ENCODE results near the gene MCF2L2. TPM values are rescaled to one million over a fixed set of nuclear protein-coding genes. Genes with fewer than 3 reads are reported as not detected.

Gene MCF2L2
- polyA plus RNA-seq, 1 donor from 2014 or later = 9.3 TPM

GRCh38 chr3:183454064-183454463, 25.6 kb upstream of the MCF2L2 start:
- Histone ChIP-seq H3K79me2 (replicated peaks; ENCODE audit: insufficient read depth, low read length) (peaks cover 27% of the 10 kb centered on the region), H3K9ac (ENCODE audit: low read length) (no peak overlapping the region), H3K4me3 (ENCODE audit: low read length) (no peak overlapping the region), H3K9me3 (ENCODE audit: low read length) (no peaks in the 10 kb centered on the region), H2AFZ (ENCODE audit: low read depth, low read length) (no peak overlapping the region), H3K36me3 (ENCODE audit: insufficient read depth, low read length) (no peaks in the 10 kb centered on the region), H3F3A (ENCODE audit: insufficient read depth, low read length, poor library complexity, severe bottlenecking) (no peaks in the 10 kb centered on the region), H3K4me2 (ENCODE audit: low read length) (no peak overlapping the region), H4K20me1 (ENCODE audit: insufficient read depth) (no peaks in the 10 kb centered on the region), H3K27me3 (ENCODE audit: insufficient read depth, low read depth, low read length) (no peaks in the 10 kb centered on the region), H3K9me2 (ENCODE audit: insufficient read depth, low read length) (no peaks in the 10 kb centered on the region), H3K27ac (ENCODE audit: low read length) (no peak overlapping the region)
- TF ChIP-seq REST (IDR thresholded peaks at IDR 0.05; ENCODE audit: borderline replicate concordance) = no peak
- TF ChIP-seq MXI1 (conservative IDR thresholded peaks at IDR 0.05; ENCODE audit: poor library complexity, severe bottlenecking) = no peak
- no peak for TF ChIP-seq RAD21 (conservative IDR thresholded peaks at IDR 0.05)
- no peak for TF ChIP-seq TAF1 (IDR thresholded peaks at IDR 0.05; ENCODE audit: low read depth)
- no peak for TF ChIP-seq CTCF (IDR thresholded peaks at IDR 0.05; ENCODE audit: poor library complexity, severe bottlenecking)
- no peak for TF ChIP-seq EZH2 (IDR thresholded peaks at IDR 0.05; ENCODE audit: borderline replicate concordance, insufficient read depth, low read length, poor library complexity, severe bottlenecking)
- TF ChIP-seq EP300 (conservative IDR thresholded peaks at IDR 0.05; ENCODE audit: poor library complexity, severe bottlenecking) = no peak
- TF ChIP-seq POLR2AphosphoS5 (IDR thresholded peaks at IDR 0.05) = no peak
- TF ChIP-seq SMC3 (conservative IDR thresholded peaks at IDR 0.05; ENCODE audit: poor library complexity) = no peak

- Histone ChIP-seq H3K27me3 (ENCODE audit: insufficient read depth, low read depth, low read length) (no peaks in the 10 kb centered on the region), H3K27ac (ENCODE audit: low read length) (no peak overlapping the region), H3K9me2 (ENCODE audit: insufficient read depth, low read length) (no peaks in the 10 kb centered on the region), H3K4me3 (ENCODE audit: low read length) (peak overlapping the region; percentile 84), H3K79me2 (replicated peaks; ENCODE audit: insufficient read depth, low read length) (peaks cover 40% of the 10 kb centered on the region), H3F3A (ENCODE audit: insufficient read depth, low read length, poor library complexity, severe bottlenecking) (no peaks in the 10 kb centered on the region), H3K4me2 (ENCODE audit: low read length) (peak overlapping the region; percentile 97), H4K20me1 (ENCODE audit: insufficient read depth) (no peaks in the 10 kb centered on the region), H3K9me3 (ENCODE audit: low read length) (no peaks in the 10 kb centered on the region), H3K9ac (ENCODE audit: low read length) (peak overlapping the region; percentile 30), H2AFZ (ENCODE audit: low read depth, low read length) (no peak overlapping the region), H3K36me3 (ENCODE audit: insufficient read depth, low read length) (no peaks in the 10 kb centered on the region)
- no peak for TF ChIP-seq TAF1 (IDR thresholded peaks at IDR 0.05; ENCODE audit: low read depth)
- no peak for TF ChIP-seq MXI1 (conservative IDR thresholded peaks at IDR 0.05; ENCODE audit: poor library complexity, severe bottlenecking)
- no peak for TF ChIP-seq EZH2 (IDR thresholded peaks at IDR 0.05; ENCODE audit: borderline replicate concordance, insufficient read depth, low read length, poor library complexity, severe bottlenecking)
- TF ChIP-seq RAD21 (conservative IDR thresholded peaks at IDR 0.05) = no peak
- no peak for TF ChIP-seq SMC3 (conservative IDR thresholded peaks at IDR 0.05; ENCODE audit: poor library complexity)
- TF ChIP-seq CTCF (IDR thresholded peaks at IDR 0.05; ENCODE audit: poor library complexity, severe bottlenecking) = no peak
- no peak for TF ChIP-seq EP300 (conservative IDR thresholded peaks at IDR 0.05; ENCODE audit: poor library complexity, severe bottlenecking)
- no peak for TF ChIP-seq POLR2AphosphoS5 (IDR thresholded peaks at IDR 0.05)
- no peak for TF ChIP-seq REST (IDR thresholded peaks at IDR 0.05; ENCODE audit: borderline replicate concordance)
These were observed 21.4 kb upstream of the MCF2L2 start for GRCh38 chr3:183449791-183450190.
